Medulla oblongata (tissue), 1 donor: Measurements from ENCODE around the gene FAM83B.
"Not testable (repeated sequence)": the region's sequence is repeated elsewhere in the genome, so short reads cannot be mapped to it uniquely, and the experiment has no call there.

ENCODE experiments used
- DNase-seq: peaks from one replicate; pipeline ENCODE4 v3.0.0-alpha.2; 2015; ENCODE audit errors: extremely low spot score

Gene FAM83B

GRCh38 chr6:54979161-54979560, 132.6 kb downstream of the FAM83B start:
- not testable (repeated sequence) for DNase-seq

- DNase-seq: no peak
Observed at GRCh38 chr6:54980511-54981275, 134.1 kb downstream of the FAM83B start.

GRCh38 chr6:54981276-54981609, 134.7 kb downstream of the FAM83B start:
- DNase-seq: no peak

- no peak for DNase-seq
Observed at GRCh38 chr6:54981647-54982046, 135.1 kb downstream of the FAM83B start.

GRCh38 chr6:54987633-54988290, 141.2 kb downstream of the FAM83B start:
- no peak for DNase-seq

GRCh38 chr6:54988576-54988975, 142.0 kb downstream of the FAM83B start:
- DNase-seq: no peak

GRCh38 chr6:54990001-54990400, 143.4 kb downstream of the FAM83B start:
- DNase-seq: no peak
